ENCODE measurements around the gene PLEKHA8.

The PLEKHA8 gene

DNA sequence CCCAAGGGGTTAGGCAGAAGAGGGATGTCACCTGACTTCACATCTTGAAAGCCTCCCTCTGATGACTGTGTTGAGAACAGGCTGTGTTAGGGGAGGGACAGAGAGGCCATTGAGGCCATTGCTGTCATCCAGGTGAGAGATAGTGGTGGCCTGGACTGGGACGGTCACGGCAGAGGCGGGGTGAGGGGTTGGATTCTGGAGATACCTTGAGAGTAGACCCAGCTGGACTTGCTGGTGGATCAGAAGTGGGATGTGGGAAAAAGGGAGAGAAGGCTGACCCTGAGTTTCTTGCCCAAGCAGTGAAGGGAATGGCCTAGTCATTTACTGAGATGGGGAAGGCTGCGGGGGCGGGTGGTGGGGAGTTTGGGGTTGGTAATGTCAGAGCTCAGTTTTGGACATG is 120.2 kb downstream of the PLEKHA8 start:
- Histone ChIP-seq H3K9me3 (ENCODE audit: control insufficient read depth, insufficient read depth, low read length) (no peaks in the 10 kb centered on the region), H3K79me2 (ENCODE audit: control insufficient read depth, low read length) (no peaks in the 10 kb centered on the region), H3F3A (ENCODE audit: control insufficient read depth, insufficient read depth) (peaks cover 4% of the 10 kb centered on the region; the same call in 1 of the 2 replicates), H3K27me3 (ENCODE audit: control insufficient read depth, low read length) (no peaks in the 10 kb centered on the region), H3K4me3 (ENCODE audit: low read length) (no peak overlapping the region), H3K9me2 (replicated peaks; ENCODE audit: control insufficient read depth, low read length) (no peaks in the 10 kb centered on the region), H4K20me1 (ENCODE audit: control insufficient read depth, insufficient read depth, low read depth, low read length) (no peaks in the 10 kb centered on the region), H3K27ac (ENCODE audit: low read depth, low read length) (no peak overlapping the region), H3K4me2 (ENCODE audit: low read length) (no peak overlapping the region), H3K36me3 (ENCODE audit: control insufficient read depth, low read length) (no peaks in the 10 kb centered on the region), H3K4me1 (ENCODE audit: control insufficient read depth, low read length) (peaks cover 30% of the 10 kb centered on the region)
- no peak for TF ChIP-seq EZH2phosphoT487 (IDR thresholded peaks at IDR 0.05; ENCODE audit: borderline replicate concordance, low read length)
- TF ChIP-seq, protein P1, sequence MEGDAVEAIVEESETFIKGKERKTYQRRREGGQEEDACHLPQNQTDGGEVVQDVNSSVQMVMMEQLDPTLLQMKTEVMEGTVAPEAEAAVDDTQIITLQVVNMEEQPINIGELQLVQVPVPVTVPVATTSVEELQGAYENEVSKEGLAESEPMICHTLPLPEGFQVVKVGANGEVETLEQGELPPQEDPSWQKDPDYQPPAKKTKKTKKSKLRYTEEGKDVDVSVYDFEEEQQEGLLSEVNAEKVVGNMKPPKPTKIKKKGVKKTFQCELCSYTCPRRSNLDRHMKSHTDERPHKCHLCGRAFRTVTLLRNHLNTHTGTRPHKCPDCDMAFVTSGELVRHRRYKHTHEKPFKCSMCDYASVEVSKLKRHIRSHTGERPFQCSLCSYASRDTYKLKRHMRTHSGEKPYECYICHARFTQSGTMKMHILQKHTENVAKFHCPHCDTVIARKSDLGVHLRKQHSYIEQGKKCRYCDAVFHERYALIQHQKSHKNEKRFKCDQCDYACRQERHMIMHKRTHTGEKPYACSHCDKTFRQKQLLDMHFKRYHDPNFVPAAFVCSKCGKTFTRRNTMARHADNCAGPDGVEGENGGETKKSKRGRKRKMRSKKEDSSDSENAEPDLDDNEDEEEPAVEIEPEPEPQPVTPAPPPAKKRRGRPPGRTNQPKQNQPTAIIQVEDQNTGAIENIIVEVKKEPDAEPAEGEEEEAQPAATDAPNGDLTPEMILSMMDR (IDR thresholded peaks at IDR 0.05; ENCODE audit: low read depth, low read length, poor library complexity, severe bottlenecking): no peak

DNA sequence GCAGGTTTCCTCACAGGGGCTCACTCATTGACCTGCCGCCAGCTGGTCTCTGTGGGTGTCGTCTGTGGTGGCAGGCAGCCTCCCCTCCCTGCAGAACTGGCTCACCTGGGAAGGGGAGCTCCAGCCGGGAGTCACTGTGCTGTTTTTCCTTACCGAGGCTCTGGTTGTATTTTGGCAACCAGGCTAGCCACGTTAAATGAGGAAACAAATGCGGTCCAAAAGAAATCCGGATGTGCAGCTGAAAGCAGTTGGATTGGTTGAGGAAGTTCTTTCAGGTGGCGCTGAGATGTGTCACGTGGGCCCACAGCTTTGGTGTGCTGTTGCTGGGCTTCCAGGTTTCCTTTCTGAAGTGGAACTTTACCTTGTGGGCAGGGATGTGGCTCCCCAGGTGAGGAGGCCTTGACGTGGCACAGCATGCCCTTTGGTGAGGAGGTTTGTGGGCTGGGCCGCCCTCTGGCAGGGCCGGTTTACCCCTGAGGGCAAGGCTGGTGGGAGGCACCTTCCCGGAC is 120.8 kb downstream of the PLEKHA8 start:
- no peaks in the 10 kb centered on the region for H3K9me3 ChIP-seq (ENCODE audit: control insufficient read depth, insufficient read depth, low read length)
- no peaks in the 10 kb centered on the region for H3K27me3 ChIP-seq (ENCODE audit: control insufficient read depth, low read length)
- H4K20me1 ChIP-seq (ENCODE audit: control insufficient read depth, insufficient read depth, low read depth, low read length): no peaks in the 10 kb centered on the region
- H3K4me2 ChIP-seq (ENCODE audit: low read length): peak overlapping the region; percentile 15; the same call in 1 of the 2 replicates
- no peaks in the 10 kb centered on the region for H3K9me2 ChIP-seq (replicated peaks; ENCODE audit: control insufficient read depth, low read length)
- no peak overlapping the region for H3K4me3 ChIP-seq (ENCODE audit: low read length)
- no peaks in the 10 kb centered on the region for H3K79me2 ChIP-seq (ENCODE audit: control insufficient read depth, low read length)
- no peak overlapping the region for H3K27ac ChIP-seq (ENCODE audit: low read depth, low read length)
- no peaks in the 10 kb centered on the region for H3K36me3 ChIP-seq (ENCODE audit: control insufficient read depth, low read length)
- H3F3A ChIP-seq (ENCODE audit: control insufficient read depth, insufficient read depth): peaks cover 4% of the 10 kb centered on the region; the same call in 1 of the 2 replicates
- TF ChIP-seq EZH2phosphoT487 (IDR thresholded peaks at IDR 0.05; ENCODE audit: borderline replicate concordance, low read length): no peak
- TF ChIP-seq, protein P1 (IDR thresholded peaks at IDR 0.05; ENCODE audit: low read depth, low read length, poor library complexity, severe bottlenecking): no peak
- peaks cover 27% of the 10 kb centered on the region for H3K4me1 ChIP-seq (ENCODE audit: control insufficient read depth, low read length)

DNA sequence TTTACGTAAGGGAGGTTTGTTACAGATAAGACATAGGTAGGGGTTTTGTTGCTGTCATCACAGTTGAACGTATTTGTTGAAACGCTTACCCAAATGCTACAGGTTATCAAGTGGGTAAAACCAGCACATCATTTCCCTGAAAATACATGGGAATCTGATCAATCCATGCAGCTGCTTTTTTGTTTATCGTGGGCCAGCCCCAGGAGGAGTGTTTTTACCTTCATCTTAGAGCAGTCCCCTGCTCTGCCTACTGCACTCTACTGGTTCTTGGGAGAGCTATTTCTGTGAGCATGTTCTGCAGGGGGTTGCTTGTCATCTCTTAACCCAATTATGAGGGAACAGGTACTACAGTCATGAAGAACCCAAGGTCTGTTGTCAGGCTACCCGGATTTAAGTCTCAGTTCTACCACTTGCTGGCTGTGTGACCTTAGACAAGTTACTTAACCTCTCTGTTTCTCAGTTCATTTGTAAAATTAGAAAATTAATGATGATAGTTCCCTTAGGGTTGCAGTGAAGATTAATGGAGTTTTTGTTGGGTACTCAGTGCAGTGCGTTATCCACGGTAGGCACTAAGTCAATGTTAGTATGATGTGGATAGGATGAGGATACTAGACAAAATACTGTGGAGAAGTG is 121.5 kb downstream of the PLEKHA8 start:
- no peak overlapping the region for H3K4me2 ChIP-seq (ENCODE audit: low read length)
- H3K4me1 ChIP-seq (ENCODE audit: control insufficient read depth, low read length): peaks cover 27% of the 10 kb centered on the region
- H3K9me3 ChIP-seq (ENCODE audit: control insufficient read depth, insufficient read depth, low read length): no peaks in the 10 kb centered on the region
- peaks cover 4% of the 10 kb centered on the region; the same call in 1 of the 2 replicates for H3F3A ChIP-seq (ENCODE audit: control insufficient read depth, insufficient read depth)
- H3K9me2 ChIP-seq (replicated peaks; ENCODE audit: control insufficient read depth, low read length): no peaks in the 10 kb centered on the region
- H3K27ac ChIP-seq (ENCODE audit: low read depth, low read length): no peak overlapping the region
- H4K20me1 ChIP-seq (ENCODE audit: control insufficient read depth, insufficient read depth, low read depth, low read length): no peaks in the 10 kb centered on the region
- no peak overlapping the region for H3K4me3 ChIP-seq (ENCODE audit: low read length)
- H3K79me2 ChIP-seq (ENCODE audit: control insufficient read depth, low read length): no peaks in the 10 kb centered on the region
- no peaks in the 10 kb centered on the region for H3K27me3 ChIP-seq (ENCODE audit: control insufficient read depth, low read length)
- TF ChIP-seq, protein P1 (IDR thresholded peaks at IDR 0.05; ENCODE audit: low read depth, low read length, poor library complexity, severe bottlenecking): no peak
- no peak for TF ChIP-seq EZH2phosphoT487 (IDR thresholded peaks at IDR 0.05; ENCODE audit: borderline replicate concordance, low read length)
- H3K36me3 ChIP-seq (ENCODE audit: control insufficient read depth, low read length): no peaks in the 10 kb centered on the region

Data from DOHH2 (cell line).